Naive B cell (primary cell): Measurements from ENCODE around the gene TMEM145. TPM values are rescaled to one million over a fixed set of nuclear protein-coding genes. Genes with fewer than 3 reads are reported as not detected.

Experiments used
- ATAC-seq, 2 donors: fragments of 150-1000 bp; cut with Tn5 transposase; 2 replicates each; pipeline ENCODE4 v1.10.0; 2021; ENCODE audit warnings: low read depth in 2 of 2, mild to moderate bottlenecking in 2 of 2, moderate library complexity in 2 of 2
- DNase-seq: peaks from one replicate; pipeline ENCODE4 v3.0.0; 2022
- H3K27ac Mint-ChIP-seq, 6 donors: one replicate each; pipeline ENCODE4 v1.8.0; 2020 to 2022; ENCODE audit warnings: mild to moderate bottlenecking in 6 of 6, mixed read lengths in 6 of 6, moderate library complexity in 5 of 6, inconsistent platforms in 2 of 6
- H3K27me3 Mint-ChIP-seq, 3 donors: one replicate each; pipeline ENCODE4 v1.8.0; 2021 to 2022; ENCODE audit warnings: mixed read lengths in 3 of 3, mild to moderate bottlenecking in 1 of 3
- H3K36me3 Mint-ChIP-seq, 2 donors: one replicate each; pipeline ENCODE4 v1.8.0; 2020 to 2022; ENCODE audit warnings: mixed read lengths in 2 of 2, inconsistent platforms in 1 of 2, mild to moderate bottlenecking in 1 of 2
- H3K4me1 Mint-ChIP-seq, 3 donors: one replicate each; pipeline ENCODE4 v1.8.0; 2020 to 2022; ENCODE audit warnings: mixed read lengths in 3 of 3, inconsistent platforms in 1 of 3, mild to moderate bottlenecking in 1 of 3, moderate library complexity in 1 of 3
- H3K4me3 Mint-ChIP-seq, 8 donors: one replicate each; pipeline ENCODE4 v1.8.0; 2020 to 2022; ENCODE audit warnings: mild to moderate bottlenecking in 8 of 8, mixed read lengths in 8 of 8, moderate library complexity in 8 of 8, inconsistent platforms in 2 of 8
- H3K9me3 Mint-ChIP-seq, 7 donors: one replicate each; pipeline ENCODE4 v1.8.0; 2020 to 2022; ENCODE audit warnings: mixed read lengths in 7 of 7, mild to moderate bottlenecking in 5 of 7, inconsistent platforms in 2 of 7, moderate library complexity in 1 of 7
- polyA plus RNA-seq, 6 donors: library from polyadenylated mRNA; unstranded; fragments of 300-500 nt; fragmentation: Illumina TruSeq; gene quantifications; one replicate each; pipeline ENCODE4 v1.2.3, GENCODE V29; 2021; ENCODE audit warnings: low read depth in 6 of 6

Gene TMEM145
- polyA plus RNA-seq, 6 donors from 2014 or later, result not detected

GRCh38 chr19:42272989-42273406 lies 40.1 kb upstream of the TMEM145 start:
- ATAC-seq (no peak), DNase-seq (no peak)
- no peaks in the 10 kb centered on the region for H3K27me3 Mint-ChIP-seq
- no peaks in the 10 kb centered on the region for H3K9me3 Mint-ChIP-seq
- no peak overlapping the region for H3K27ac Mint-ChIP-seq
- no peak overlapping the region for H3K4me3 Mint-ChIP-seq
- H3K4me1 Mint-ChIP-seq, result peaks cover 25 to 34% (median 32%) of the 10 kb centered on the region in 3 donors
- H3K36me3 Mint-ChIP-seq, result no peaks in the 10 kb centered on the region

GRCh38 chr19:42273407-42274064 lies 39.6 kb upstream of the TMEM145 start:
- DNase-seq, result no peak
- Mint-ChIP-seq H3K9me3 (no peaks in the 10 kb centered on the region), H3K27ac (peak overlapping the region in 2 of 6 donors; percentile 51 to 64), H3K4me1 (peaks cover 30 to 40% (median 37%) of the 10 kb centered on the region in 3 donors), H3K36me3 (no peaks in the 10 kb centered on the region), H3K4me3 (no peak overlapping the region), H3K27me3 (no peaks in the 10 kb centered on the region)
- no peak for ATAC-seq

DNA sequence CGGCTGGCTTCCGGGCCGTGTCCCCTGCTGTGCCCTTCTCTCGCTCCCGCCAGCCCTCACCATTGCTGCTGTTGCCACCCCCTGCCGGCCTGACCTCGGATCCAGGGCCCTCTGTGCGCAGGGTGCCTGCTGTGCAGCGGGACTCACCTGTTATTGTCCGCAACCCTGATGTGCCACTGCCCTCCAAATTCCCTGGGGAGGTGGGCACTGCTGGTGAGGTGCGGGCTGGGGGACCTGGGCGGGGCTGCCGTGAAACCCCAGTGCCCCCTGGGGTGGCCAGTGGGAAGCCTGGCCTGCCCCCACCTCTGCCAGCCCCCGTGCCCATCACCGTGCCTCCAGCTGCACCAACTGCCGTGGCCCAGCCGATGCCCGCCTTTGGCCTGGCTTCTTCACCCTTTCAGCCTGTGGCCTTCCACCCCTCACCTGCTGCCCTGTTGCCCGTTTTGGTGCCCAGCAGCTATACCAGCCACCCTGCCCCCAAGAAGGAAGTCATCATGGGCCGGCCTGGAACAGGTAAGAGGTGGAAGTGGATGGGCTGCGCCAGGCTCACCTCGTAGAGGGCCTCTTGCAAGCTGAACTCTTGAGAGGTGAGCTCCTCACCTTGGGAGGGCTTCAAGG lies 38.9 kb upstream of the TMEM145 start:
- Mint-ChIP-seq H3K27me3 (no peaks in the 10 kb centered on the region), H3K4me3 (no peak overlapping the region), H3K36me3 (no peaks in the 10 kb centered on the region), H3K9me3 (no peaks in the 10 kb centered on the region), H3K4me1 (peaks cover 37 to 46% (median 44%) of the 10 kb centered on the region in 3 donors), H3K27ac (no peak overlapping the region)
- ATAC-seq (no peak), DNase-seq (no peak)

DNA sequence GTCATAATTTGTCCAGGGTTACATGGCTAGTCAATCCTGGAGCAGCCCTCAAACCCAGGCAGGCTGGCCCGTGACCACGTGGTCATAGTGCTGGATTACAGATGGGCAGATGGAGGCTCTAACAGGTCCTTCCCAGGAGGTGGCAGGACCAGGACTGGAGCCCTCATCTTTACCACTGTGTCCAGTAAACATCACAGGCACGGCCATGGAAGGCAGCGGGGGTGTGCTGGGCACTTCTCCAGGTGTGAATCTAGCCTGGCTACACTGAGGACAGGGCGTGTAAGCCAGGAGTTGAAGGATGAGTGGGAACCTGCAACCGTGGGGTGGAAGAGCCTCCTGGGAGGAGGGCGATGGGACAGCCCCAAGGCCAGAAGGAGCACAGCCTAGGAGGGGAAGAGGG lies 38.0 kb upstream of the TMEM145 start:
- ATAC-seq, result no peak
- Mint-ChIP-seq H3K4me1 (peaks cover 42 to 53% (median 43%) of the 10 kb centered on the region in 3 donors), H3K27me3 (no peaks in the 10 kb centered on the region), H3K9me3 (no peaks in the 10 kb centered on the region), H3K36me3 (no peaks in the 10 kb centered on the region), H3K27ac (peak overlapping the region in 1 of 6 donors; percentile 3), H3K4me3 (peak overlapping the region in 4 of 8 donors; percentile 19 to 71 (median 44))
- DNase-seq, result no peak

- ATAC-seq (no peak), DNase-seq (no peak)
- H3K27me3 Mint-ChIP-seq, result no peaks in the 10 kb centered on the region
- H3K4me3 Mint-ChIP-seq, result peak overlapping the region in 1 of 8 donors; percentile 69
- H3K27ac Mint-ChIP-seq, result no peak overlapping the region
- H3K4me1 Mint-ChIP-seq, result peaks cover 38 to 53% (median 39%) of the 10 kb centered on the region in 3 donors
- no peaks in the 10 kb centered on the region for H3K9me3 Mint-ChIP-seq
- H3K36me3 Mint-ChIP-seq, result no peaks in the 10 kb centered on the region
Observed at GRCh38 chr19:42275517-42275916, 37.6 kb upstream of the TMEM145 start.

- Mint-ChIP-seq H3K4me1 (peaks cover 33 to 54% (median 33%) of the 10 kb centered on the region in 3 donors), H3K27me3 (no peaks in the 10 kb centered on the region), H3K4me3 (peak overlapping the region in 3 of 8 donors; percentile 32 to 69 (median 67)), H3K36me3 (no peaks in the 10 kb centered on the region), H3K27ac (peak overlapping the region in 2 of 6 donors; percentile 61 to 78), H3K9me3 (no peaks in the 10 kb centered on the region)
- DNase-seq (no peak), ATAC-seq (no peak)
Observed at GRCh38 chr19:42276284-42276683, 36.8 kb upstream of the TMEM145 start.

DNA sequence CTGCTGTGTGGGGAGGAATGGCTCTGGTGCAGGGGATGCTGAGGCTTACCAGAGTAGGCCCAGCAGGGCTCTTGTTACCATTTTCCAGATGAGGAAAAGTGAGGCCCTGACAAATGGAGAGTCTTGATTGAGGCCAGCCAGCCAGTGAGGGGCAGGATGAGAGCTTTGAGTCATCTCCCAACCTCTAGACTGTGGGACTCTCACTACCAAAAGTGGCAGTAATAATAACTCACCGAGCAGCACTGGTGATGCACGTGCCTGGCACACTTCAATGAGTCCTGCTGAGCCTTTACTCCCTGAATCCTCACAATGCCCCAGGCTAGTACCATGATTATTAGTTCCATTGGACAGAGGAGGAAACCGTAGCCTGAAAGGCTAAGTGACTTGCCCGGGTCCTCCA lies 36.3 kb upstream of the TMEM145 start:
- Mint-ChIP-seq H3K9me3 (no peaks in the 10 kb centered on the region), H3K4me1 (peaks cover 32 to 54% (median 35%) of the 10 kb centered on the region in 3 donors), H3K27me3 (no peaks in the 10 kb centered on the region), H3K4me3 (peak overlapping the region in 1 of 8 donors; percentile 69), H3K27ac (peak overlapping the region in 1 of 6 donors; percentile 53), H3K36me3 (no peaks in the 10 kb centered on the region)
- ATAC-seq (no peak), DNase-seq (no peak)

DNA sequence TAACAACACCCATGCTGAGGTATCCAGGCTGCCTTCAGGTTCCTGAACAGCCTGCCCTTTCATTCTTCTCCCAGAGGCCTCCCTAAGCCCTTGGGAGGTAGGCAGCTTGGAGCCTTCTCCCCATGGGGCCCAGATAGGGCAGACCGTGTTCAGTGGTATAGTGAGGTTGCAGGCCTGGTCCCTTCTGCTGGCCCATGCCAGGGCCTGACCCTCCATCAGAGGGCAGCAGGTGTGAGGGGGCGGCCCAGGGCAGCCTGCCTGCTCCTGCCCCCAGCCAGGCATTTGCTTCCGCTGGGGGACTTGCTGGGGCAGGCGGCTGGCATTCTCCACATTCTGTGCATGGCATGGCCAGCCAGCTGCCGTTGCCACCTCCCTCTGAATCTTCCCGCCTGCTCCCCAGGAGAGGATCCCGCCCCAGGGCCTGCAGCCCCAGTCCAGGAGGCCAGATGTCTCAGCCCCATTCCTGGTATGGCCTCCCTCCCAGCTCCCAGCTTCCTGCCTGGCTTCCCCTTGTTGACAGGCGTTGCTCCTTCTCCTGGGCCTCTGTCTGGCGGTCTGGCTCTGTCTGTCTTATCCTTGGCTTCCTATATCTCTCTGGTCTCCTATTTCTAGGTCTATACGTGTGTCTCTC lies 35.2 kb upstream of the TMEM145 start:
- H3K4me1 Mint-ChIP-seq, result peaks cover 38 to 63% (median 43%) of the 10 kb centered on the region in 3 donors
- DNase-seq (no peak), ATAC-seq (no peak)
- H3K27ac Mint-ChIP-seq, result peak overlapping the region in 3 of 6 donors; percentile 5 to 86 (median 54)
- no peaks in the 10 kb centered on the region for H3K9me3 Mint-ChIP-seq
- H3K4me3 Mint-ChIP-seq, result no peak overlapping the region
- no peaks in the 10 kb centered on the region for H3K27me3 Mint-ChIP-seq
- no peaks in the 10 kb centered on the region for H3K36me3 Mint-ChIP-seq

GRCh38 chr19:42278452-42279154 lies 34.5 kb upstream of the TMEM145 start:
- ATAC-seq (no peak), DNase-seq (no peak)
- Mint-ChIP-seq H3K36me3 (no peaks in the 10 kb centered on the region), H3K27me3 (no peaks in the 10 kb centered on the region), H3K27ac (peak overlapping the region in 5 of 6 donors; percentile 15 to 98 (median 54)), H3K4me1 (peaks cover 38 to 63% (median 43%) of the 10 kb centered on the region in 3 donors), H3K4me3 (peak overlapping the region in 7 of 8 donors; percentile 84 to 95 (median 91)), H3K9me3 (no peaks in the 10 kb centered on the region)

DNA sequence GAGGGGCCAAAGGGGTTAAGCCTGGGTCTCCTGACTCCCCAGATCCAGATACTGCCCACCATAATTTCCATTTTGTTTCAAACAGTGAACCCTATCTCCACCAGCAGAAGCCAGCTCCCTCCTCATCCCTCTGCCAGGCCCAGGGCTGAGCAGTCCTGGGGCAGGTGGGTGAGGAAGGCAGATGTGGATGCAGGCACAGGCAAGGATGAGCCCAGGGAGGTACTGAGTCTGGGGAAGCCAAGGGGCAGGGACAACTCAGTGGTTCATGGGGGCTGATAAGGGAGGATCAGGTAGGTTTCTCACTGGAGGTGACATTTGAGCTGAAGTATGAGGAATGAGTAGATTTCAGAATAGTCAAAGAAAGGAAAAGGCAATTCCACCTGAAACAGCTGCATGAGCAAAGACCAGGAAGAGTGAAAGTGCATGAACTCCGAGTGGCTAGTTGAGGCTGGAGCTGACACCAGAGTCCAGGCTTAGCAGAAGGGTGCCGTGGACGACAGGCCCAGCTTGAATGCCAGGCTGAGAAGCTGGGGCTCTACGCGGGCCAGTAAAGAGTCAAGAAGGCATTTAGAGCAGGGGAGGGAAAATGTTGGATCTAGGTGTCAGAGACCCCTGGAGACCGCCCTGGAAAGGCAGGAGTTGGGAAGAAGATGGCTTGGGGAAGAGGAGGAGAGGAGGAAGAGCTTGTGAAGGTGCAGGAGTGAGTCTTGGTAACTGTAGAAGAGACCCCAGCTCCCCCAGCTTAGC lies 33.8 kb upstream of the TMEM145 start:
- no peaks in the 10 kb centered on the region for H3K27me3 Mint-ChIP-seq
- DNase-seq (no peak), ATAC-seq (no peak)
- H3K4me1 Mint-ChIP-seq, result peaks cover 38 to 59% (median 43%) of the 10 kb centered on the region in 3 donors
- H3K4me3 Mint-ChIP-seq, result peak overlapping the region in 7 of 8 donors; percentile 84 to 95 (median 91)
- H3K9me3 Mint-ChIP-seq, result no peaks in the 10 kb centered on the region
- H3K27ac Mint-ChIP-seq, result peak overlapping the region in 5 of 6 donors; percentile 81 to 98 (median 92)
- no peaks in the 10 kb centered on the region for H3K36me3 Mint-ChIP-seq

DNA sequence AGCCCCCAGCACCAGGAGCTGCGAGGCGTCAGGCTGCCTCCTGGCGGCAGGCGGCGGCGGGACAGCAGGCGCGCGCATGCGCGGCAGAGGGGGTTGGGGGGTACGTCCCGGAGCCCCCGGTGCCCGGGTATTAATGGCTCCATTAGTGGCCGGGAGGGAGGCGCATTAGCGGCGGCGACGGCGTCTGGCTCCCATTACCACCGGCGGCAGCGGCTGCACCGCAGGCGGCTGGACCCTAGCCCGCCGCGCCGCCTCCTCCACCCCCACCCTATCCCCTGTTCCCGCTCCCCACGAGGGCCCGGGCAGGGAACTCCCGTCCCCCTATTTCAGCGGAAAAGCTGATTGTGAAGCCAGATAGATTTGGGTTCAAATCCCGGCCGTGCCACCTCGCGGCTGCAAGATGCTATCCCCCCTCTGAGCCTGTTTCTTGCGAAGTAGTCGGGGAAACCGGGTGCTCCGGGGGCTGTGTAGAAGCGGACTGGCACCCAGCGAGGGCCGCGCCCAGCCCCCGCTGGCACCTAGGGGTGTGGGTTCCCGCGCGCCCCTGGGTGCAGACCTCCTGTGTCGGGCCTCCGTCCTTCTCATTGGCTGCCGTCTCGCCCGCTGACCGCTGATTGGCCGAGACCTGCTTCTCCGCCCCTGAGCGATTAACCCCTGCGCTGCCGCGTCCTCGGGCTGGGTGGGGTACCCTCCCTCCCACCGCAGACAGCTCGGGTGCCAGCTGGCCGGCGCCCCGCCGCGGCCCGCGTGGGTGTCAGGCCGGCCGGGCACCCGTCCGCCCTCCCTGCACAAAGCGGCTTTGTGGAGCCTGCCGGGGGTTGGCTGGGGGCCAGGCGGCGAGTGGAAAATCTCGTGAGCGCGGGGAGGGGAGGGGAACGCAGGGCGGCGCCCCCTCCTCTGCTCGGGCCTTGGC lies 33.0 kb upstream of the TMEM145 start:
- Mint-ChIP-seq H3K4me3 (peak overlapping the region in 7 of 8 donors; percentile 84 to 95 (median 91)), H3K27ac (peak overlapping the region in 5 of 6 donors; percentile 36 to 92 (median 90)), H3K4me1 (peaks cover 44 to 59% (median 48%) of the 10 kb centered on the region in 3 donors), H3K36me3 (no peaks in the 10 kb centered on the region), H3K27me3 (no peaks in the 10 kb centered on the region), H3K9me3 (no peaks in the 10 kb centered on the region)
- ATAC-seq (peak; percentile 32 to 37), DNase-seq (peak; percentile 84)

DNA sequence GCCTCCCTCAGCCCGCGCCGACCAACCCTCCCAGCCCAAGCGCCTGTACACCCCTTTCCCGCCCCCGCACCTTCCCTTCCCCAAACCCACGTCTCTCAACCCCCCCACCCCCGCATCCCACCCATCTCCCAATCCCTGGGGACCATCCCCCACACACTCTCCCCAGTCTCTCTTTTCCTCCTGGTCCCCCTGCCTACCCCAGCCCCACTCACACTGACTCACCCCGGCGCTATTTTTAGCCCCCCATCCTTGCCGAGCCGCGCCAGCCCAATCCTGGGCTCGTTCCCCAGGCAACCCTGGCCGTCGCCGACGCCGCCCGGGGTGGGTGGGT lies 32.3 kb upstream of the TMEM145 start:
- DNase-seq, result no peak
- H3K4me3 Mint-ChIP-seq, result peak overlapping the region in 4 of 8 donors; percentile 5 to 88 (median 84)
- H3K4me1 Mint-ChIP-seq, result peaks cover 46 to 63% (median 51%) of the 10 kb centered on the region in 3 donors
- peak overlapping the region in 1 of 6 donors; percentile 38 for H3K27ac Mint-ChIP-seq
- H3K9me3 Mint-ChIP-seq, result no peaks in the 10 kb centered on the region
- no peaks in the 10 kb centered on the region for H3K36me3 Mint-ChIP-seq
- no peak for ATAC-seq
- no peaks in the 10 kb centered on the region for H3K27me3 Mint-ChIP-seq
